Measurements from ENCODE around the gene BCL3.

GRCh38 chr19:44742330-44743061 is 6.0 kb upstream of the BCL3 start:
- TF ChIP-seq THRA (CRISPR knock-in tag; IDR thresholded peaks at IDR 0.05; ENCODE audit: borderline replicate concordance) (no peak; the same call in 1 of the 2 replicates), ZNF749 (CRISPR knock-in tag; IDR thresholded peaks at IDR 0.05; ENCODE audit: borderline replicate concordance) (no peak), SRSF4 (IDR thresholded peaks at IDR 0.05; ENCODE audit: low read depth, low read length, poor library complexity, severe bottlenecking) (no peak), SMAD1 (CRISPR knock-in tag; IDR thresholded peaks at IDR 0.05; ENCODE audit: borderline replicate concordance, low read depth) (no peak)
- TF ChIP-seq, protein P1, sequence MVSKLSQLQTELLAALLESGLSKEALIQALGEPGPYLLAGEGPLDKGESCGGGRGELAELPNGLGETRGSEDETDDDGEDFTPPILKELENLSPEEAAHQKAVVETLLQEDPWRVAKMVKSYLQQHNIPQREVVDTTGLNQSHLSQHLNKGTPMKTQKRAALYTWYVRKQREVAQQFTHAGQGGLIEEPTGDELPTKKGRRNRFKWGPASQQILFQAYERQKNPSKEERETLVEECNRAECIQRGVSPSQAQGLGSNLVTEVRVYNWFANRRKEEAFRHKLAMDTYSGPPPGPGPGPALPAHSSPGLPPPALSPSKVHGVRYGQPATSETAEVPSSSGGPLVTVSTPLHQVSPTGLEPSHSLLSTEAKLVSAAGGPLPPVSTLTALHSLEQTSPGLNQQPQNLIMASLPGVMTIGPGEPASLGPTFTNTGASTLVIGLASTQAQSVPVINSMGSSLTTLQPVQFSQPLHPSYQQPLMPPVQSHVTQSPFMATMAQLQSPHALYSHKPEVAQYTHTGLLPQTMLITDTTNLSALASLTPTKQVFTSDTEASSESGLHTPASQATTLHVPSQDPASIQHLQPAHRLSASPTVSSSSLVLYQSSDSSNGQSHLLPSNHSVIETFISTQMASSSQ (IDR thresholded peaks at IDR 0.05; ENCODE audit: low read depth): no peak
- TF ChIP-seq, protein P1 (CRISPR knock-in tag; IDR thresholded peaks at IDR 0.05; ENCODE audit: borderline replicate concordance): no peak
